ENCODE data around the gene ARHGAP10. TPM values are rescaled to one million over a fixed set of nuclear protein-coding genes. Genes with fewer than 3 reads are reported as not detected.

The ARHGAP10 gene
- total RNA-seq, 1 experiment from 2014 or later = 11.7 TPM

DNA sequence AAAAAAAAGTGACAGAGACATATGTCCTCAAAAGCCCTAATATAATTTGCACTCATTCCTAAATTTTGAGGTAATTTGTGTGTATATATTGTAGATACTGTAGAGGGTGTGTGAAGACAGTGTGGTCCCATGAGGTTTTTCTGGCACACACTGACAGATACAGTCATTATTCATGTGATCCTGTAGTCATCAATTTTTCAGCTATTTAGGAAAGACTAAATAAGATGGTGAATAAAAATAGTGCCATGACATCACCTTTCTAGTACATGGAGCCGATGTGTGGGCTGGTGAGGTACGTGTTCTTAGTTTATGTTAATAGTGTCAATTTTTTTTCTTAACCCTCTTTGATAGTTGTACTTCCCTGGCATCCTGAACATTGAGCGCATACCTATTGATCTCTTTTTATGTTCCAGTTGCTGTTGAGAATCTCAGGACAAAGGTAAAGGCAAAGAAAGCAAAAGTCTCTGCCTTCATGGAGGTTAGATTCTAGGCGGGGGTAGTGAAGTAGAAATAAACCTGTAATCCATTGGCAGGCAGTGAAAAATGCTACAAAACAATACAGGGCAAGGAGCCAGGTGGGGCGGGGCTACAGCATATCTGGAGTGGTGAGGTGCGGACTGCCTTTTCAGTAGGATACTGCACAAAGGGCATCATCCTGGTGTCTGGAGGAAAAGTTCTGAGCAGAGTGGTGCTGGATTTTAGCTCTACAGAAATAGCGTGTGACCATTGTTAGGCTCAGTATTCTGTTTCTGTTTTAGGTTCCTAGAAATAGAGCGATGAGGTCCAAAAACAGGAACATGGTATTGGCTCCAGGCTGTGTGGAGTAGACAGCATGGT is 93.8 kb downstream of the ARHGAP10 start:
- ChIA-PET CTCF (no interaction called here), POLR2A (no interaction called here)
- Histone ChIP-seq H3K4me1 (ENCODE audit: control insufficient read depth, insufficient read depth, low read length) (no peaks in the 10 kb centered on the region), H3K27me3 (ENCODE audit: control insufficient read depth, insufficient read depth, low read length) (no peaks in the 10 kb centered on the region), H3K36me3 (ENCODE audit: control insufficient read depth, insufficient read depth, low read length) (no peaks in the 10 kb centered on the region), H3K27ac (ENCODE audit: low read length) (no peak overlapping the region), H3K9me3 (ENCODE audit: control insufficient read depth, insufficient read depth, low read depth, low read length) (no peaks in the 10 kb centered on the region), H3K4me3 (ENCODE audit: low read depth in 2 of 2, low read length in 2 of 2) (no peak overlapping the region)
- ATAC-seq (no peak), DNase-seq (ENCODE audit: low read depth, low spot score) (no peak)
- in situ Hi-C loops (cut with HindIII; ENCODE audit: low pct_unique_long_range_greater_than_20kb, low sequenced_read_pairs) = no loop called here
- intact Hi-C loops (cut with micrococcal nuclease; ENCODE audit: unreplicated experiment) = no loop called here
- BruUV-seq (replicated peaks) = no TSS peak
- TF ChIP-seq TCF7L2 (IDR thresholded peaks at IDR 0.05; ENCODE audit: low read depth, low read length) = no peak
- no peak for TF ChIP-seq POLR2AphosphoS5 (IDR thresholded peaks at IDR 0.05; ENCODE audit: low read depth, low read length)
- no peak for TF ChIP-seq CTCF (IDR thresholded peaks at IDR 0.05)
- TF ChIP-seq SIN3A (IDR thresholded peaks at IDR 0.05; ENCODE audit: borderline replicate concordance, insufficient read depth, low read depth, low read length) = no peak
- no peak for TF ChIP-seq REST (IDR thresholded peaks at IDR 0.05; ENCODE audit: insufficient read depth in 1 of 2, low read depth in 2 of 2, low read length in 1 of 2)

DNA sequence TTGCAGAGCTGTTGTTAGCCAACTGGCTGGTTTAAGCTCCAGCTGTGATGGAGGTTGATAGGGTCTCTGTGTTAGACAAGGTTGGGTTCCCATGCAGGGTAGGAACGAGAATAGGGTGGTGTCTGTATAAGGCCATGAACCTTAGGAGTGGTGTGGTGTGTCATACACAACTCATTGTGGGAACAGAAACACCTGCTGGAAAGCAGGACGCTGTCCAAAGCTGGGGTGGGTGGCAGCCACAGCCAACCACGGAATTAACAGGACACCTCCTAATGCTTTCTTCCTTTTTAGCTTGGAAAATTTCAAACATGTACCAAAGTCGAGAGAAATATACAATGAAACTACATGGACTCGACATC is 94.4 kb downstream of the ARHGAP10 start:
- POLR2A ChIA-PET = no interaction called here
- H3K9me3 ChIP-seq (ENCODE audit: control insufficient read depth, insufficient read depth, low read depth, low read length) = no peaks in the 10 kb centered on the region
- no TSS peak for BruUV-seq (replicated peaks)
- ATAC-seq (no peak), DNase-seq (ENCODE audit: low read depth, low spot score) (no peak)
- no peaks in the 10 kb centered on the region for H3K4me1 ChIP-seq (ENCODE audit: control insufficient read depth, insufficient read depth, low read length)
- CTCF ChIA-PET = no interaction called here
- H3K36me3 ChIP-seq (ENCODE audit: control insufficient read depth, insufficient read depth, low read length) = no peaks in the 10 kb centered on the region
- H3K27me3 ChIP-seq (ENCODE audit: control insufficient read depth, insufficient read depth, low read length) = no peaks in the 10 kb centered on the region
- H3K27ac ChIP-seq (ENCODE audit: low read length) = no peak overlapping the region
- intact Hi-C loops (cut with micrococcal nuclease; ENCODE audit: unreplicated experiment) = no loop called here
- in situ Hi-C loops (cut with HindIII; ENCODE audit: low pct_unique_long_range_greater_than_20kb, low sequenced_read_pairs) = no loop called here
- H3K4me3 ChIP-seq (ENCODE audit: low read depth in 2 of 2, low read length in 2 of 2) = no peak overlapping the region
- TF ChIP-seq POLR2AphosphoS5 (IDR thresholded peaks at IDR 0.05; ENCODE audit: low read depth, low read length) (no peak), CTCF (IDR thresholded peaks at IDR 0.05) (no peak), SIN3A (IDR thresholded peaks at IDR 0.05; ENCODE audit: borderline replicate concordance, insufficient read depth, low read depth, low read length) (no peak), TCF7L2 (IDR thresholded peaks at IDR 0.05; ENCODE audit: low read depth, low read length) (no peak), REST (IDR thresholded peaks at IDR 0.05; ENCODE audit: insufficient read depth in 1 of 2, low read depth in 2 of 2, low read length in 1 of 2) (no peak)

Measured in Panc1 (cell line).